GM19099 (cell line): ENCODE results near the gene PLAGL2.

ENCODE experiments used
- POLR2A ChIP-seq: IDR thresholded peaks from 3 replicates; pipeline ENCODE4 v1.6.1; 2011; ENCODE audit warnings: low read depth; ENCODE audit not compliant: insufficient read length; ENCODE audit errors: extremely low read depth

PLAGL2 gene

GRCh38 chr20:32193996-32194395 is 13.5 kb downstream of the PLAGL2 start:
- TF ChIP-seq POLR2A: no peak

GRCh38 chr20:32192698-32193097 is 14.8 kb downstream of the PLAGL2 start:
- TF ChIP-seq POLR2A: no peak

GRCh38 chr20:32191873-32192272 is 15.7 kb downstream of the PLAGL2 start:
- TF ChIP-seq POLR2A: no peak

- TF ChIP-seq POLR2A: peak; percentile 5
These were observed 16.1 kb downstream of the PLAGL2 start for GRCh38 chr20:32191422-32191821.

GRCh38 chr20:32190616-32191415 is 16.7 kb downstream of the PLAGL2 start:
- peak; percentile 6 for TF ChIP-seq POLR2A

- TF ChIP-seq POLR2A: no peak
These were observed 17.6 kb downstream of the PLAGL2 start for GRCh38 chr20:32189691-32190615.

GRCh38 chr20:32189123-32189410 is 18.5 kb downstream of the PLAGL2 start:
- no peak for TF ChIP-seq POLR2A

- TF ChIP-seq POLR2A: no peak
These were observed 19.0 kb downstream of the PLAGL2 start for GRCh38 chr20:32188376-32189122.

- no peak for TF ChIP-seq POLR2A
These were observed 21.0 kb downstream of the PLAGL2 start for GRCh38 chr20:32186506-32186905.

- no peak for TF ChIP-seq POLR2A
These were observed 22.5 kb downstream of the PLAGL2 start for GRCh38 chr20:32184961-32185603.

- no peak for TF ChIP-seq POLR2A
These were observed 23.5 kb downstream of the PLAGL2 start for GRCh38 chr20:32183947-32184635.

- no peak for TF ChIP-seq POLR2A
These were observed 25.9 kb downstream of the PLAGL2 start for GRCh38 chr20:32181606-32182005.

GRCh38 chr20:32179934-32180333 is 27.6 kb downstream of the PLAGL2 start:
- TF ChIP-seq POLR2A: no peak

GRCh38 chr20:32179515-32179914 is 28.0 kb downstream of the PLAGL2 start:
- no peak for TF ChIP-seq POLR2A
